ENCODE measurements around the gene RNF41.

- TF ChIP-seq CTCF (IDR thresholded peaks at IDR 0.05; ENCODE audit: low read depth, low read length): no peak
- TF ChIP-seq POLR2A (IDR thresholded peaks at IDR 0.05; ENCODE audit: extremely low read depth, insufficient read length): no peak
Observed at GRCh38 chr12:56155256-56155845, 66.4 kb downstream of the RNF41 start.
